Immature natural killer cell (primary cell): Measurements from ENCODE around the gene SQOR. TPM values are rescaled to one million over a fixed set of nuclear protein-coding genes. Genes with fewer than 3 reads are reported as not detected.
A peak's percentile ranks its signal among the peaks of the same experiment; 100 is the strongest.
"Not testable (repeated sequence)": the region's sequence is repeated elsewhere in the genome, so short reads cannot be mapped to it uniquely, and the experiment has no call there.

ENCODE experiments used
- DNase-seq, 3 donors: peaks; one replicate each; pipeline ENCODE4 v3.0.0; 2022; ENCODE audit warnings: mixed read lengths in 1 of 3
- H3K27ac Mint-ChIP-seq, 6 donors: one replicate each; pipeline ENCODE4 v1.8.0; 2020; ENCODE audit warnings: mixed read lengths in 6 of 6, mild to moderate bottlenecking in 5 of 6, inconsistent platforms in 4 of 6, moderate library complexity in 3 of 6
- H3K27me3 Mint-ChIP-seq, 3 donors: one replicate each; pipeline ENCODE4 v1.8.0; 2020 to 2021; ENCODE audit warnings: low read depth in 3 of 3, mild to moderate bottlenecking in 3 of 3, mixed read lengths in 3 of 3, moderate library complexity in 3 of 3, inconsistent platforms in 1 of 3
- H3K36me3 Mint-ChIP-seq, 3 donors: one replicate each; pipeline ENCODE4 v1.8.0; 2020; ENCODE audit warnings: mixed read lengths in 3 of 3, inconsistent platforms in 2 of 3, mild to moderate bottlenecking in 2 of 3
- H3K4me1 Mint-ChIP-seq, 2 donors: one replicate each; pipeline ENCODE4 v1.8.0; 2020; ENCODE audit warnings: inconsistent platforms in 2 of 2, mild to moderate bottlenecking in 2 of 2, mixed read lengths in 2 of 2, moderate library complexity in 1 of 2
- H3K4me3 Mint-ChIP-seq, 5 donors: one replicate each; pipeline ENCODE4 v1.8.0; 2020; ENCODE audit warnings: mild to moderate bottlenecking in 5 of 5, mixed read lengths in 5 of 5, inconsistent platforms in 3 of 5, moderate library complexity in 3 of 5
- H3K9me3 Mint-ChIP-seq, 6 donors: one replicate each; pipeline ENCODE4 v1.8.0; 2020; ENCODE audit warnings: mild to moderate bottlenecking in 6 of 6, mixed read lengths in 6 of 6, inconsistent platforms in 4 of 6, moderate library complexity in 3 of 6
- polyA plus RNA-seq, 3 donors: library from polyadenylated mRNA; unstranded; fragments of 300-500 nt; fragmentation: Illumina TruSeq; gene quantifications; one replicate each; pipeline ENCODE4 v1.2.3, GENCODE V29; 2021

The SQOR gene
- polyA plus RNA-seq, 3 donors from 2014 or later: 73.6 to 114 (median 82.1) TPM

DNA sequence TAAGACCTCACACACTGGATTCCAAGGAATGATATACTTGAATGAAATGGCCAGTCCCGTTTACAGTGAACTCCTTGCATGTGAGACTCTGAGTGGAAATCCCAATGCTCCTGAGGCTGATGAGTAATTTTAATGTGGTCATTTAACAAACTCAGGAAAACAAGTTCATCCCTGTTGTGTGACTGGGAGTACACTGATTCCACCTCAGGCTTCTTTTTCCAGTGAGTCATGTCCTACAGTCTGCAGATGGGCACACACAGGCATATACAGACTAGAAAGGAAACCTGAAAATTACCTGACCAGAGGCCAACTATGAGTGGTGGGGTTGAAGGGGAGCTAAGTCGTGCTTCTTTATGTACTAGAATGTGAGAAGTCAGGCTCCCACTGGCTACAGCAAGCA, 5.8 kb downstream of the SQOR start:
- H3K4me1 Mint-ChIP-seq: peaks cover 54 to 90% of the 10 kb centered on the region in 2 donors
- H3K27ac Mint-ChIP-seq: no peak overlapping the region
- no peaks in the 10 kb centered on the region for H3K9me3 Mint-ChIP-seq
- peaks cover 0 to 16% (median 7%) of the 10 kb centered on the region in 3 donors for H3K36me3 Mint-ChIP-seq
- no peak overlapping the region for H3K4me3 Mint-ChIP-seq
- peaks cover 0 to 4% (median 0%) of the 10 kb centered on the region in 3 donors for H3K27me3 Mint-ChIP-seq
- DNase-seq: no peak

GRCh38 chr15:45641374-45641781, 6.5 kb downstream of the SQOR start:
- H3K27ac Mint-ChIP-seq: no peak overlapping the region
- no peak for DNase-seq
- H3K4me3 Mint-ChIP-seq: no peak overlapping the region
- peaks cover 54 to 89% of the 10 kb centered on the region in 2 donors for H3K4me1 Mint-ChIP-seq
- H3K27me3 Mint-ChIP-seq: peaks cover 0 to 4% (median 0%) of the 10 kb centered on the region in 3 donors
- no peaks in the 10 kb centered on the region for H3K9me3 Mint-ChIP-seq
- H3K36me3 Mint-ChIP-seq: peaks cover 0 to 16% (median 7%) of the 10 kb centered on the region in 3 donors

DNA sequence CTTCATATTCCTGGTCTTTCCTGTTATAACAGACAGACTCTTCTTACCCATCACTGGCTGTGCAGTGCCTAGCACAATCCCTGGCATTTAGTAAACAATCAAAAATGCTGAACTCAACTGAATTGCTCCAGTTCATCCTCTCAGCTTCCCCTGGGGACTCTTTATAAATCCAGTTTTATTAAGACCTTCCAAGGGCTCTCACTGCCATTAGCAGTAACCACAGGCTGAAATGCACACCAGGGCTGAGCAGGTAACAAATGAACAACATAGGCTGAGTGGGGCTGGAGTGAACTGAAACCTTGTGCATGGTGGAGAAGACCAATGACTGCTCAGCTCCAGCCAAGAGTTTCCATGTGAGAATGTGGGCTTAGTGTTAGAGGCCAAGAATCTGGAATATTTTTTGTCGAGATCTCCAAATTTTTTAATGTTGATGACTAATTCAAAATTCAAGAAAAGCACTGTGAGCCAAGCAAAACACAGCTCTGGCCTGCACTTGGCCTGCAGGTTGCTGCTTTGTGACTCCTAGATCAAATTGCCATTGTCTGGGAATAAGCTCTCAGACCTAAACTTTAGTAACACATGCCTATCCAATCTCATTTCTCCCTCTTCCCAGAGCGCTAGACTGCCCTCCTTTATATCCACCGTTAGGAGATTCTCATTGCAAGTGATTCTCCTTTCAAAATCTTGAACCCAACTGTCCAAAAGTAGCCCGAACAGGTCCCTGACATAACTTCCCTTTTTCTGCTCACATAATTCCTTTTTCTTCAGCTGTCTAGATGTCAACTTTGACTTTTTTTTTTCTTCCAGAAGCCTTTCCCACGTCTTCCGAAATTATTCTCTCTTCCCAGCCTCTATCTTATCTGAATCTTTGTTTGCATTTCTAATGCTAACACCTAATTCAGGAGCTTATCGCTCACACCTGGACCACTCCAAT, 7.4 kb downstream of the SQOR start:
- Mint-ChIP-seq H3K4me3 (no peak overlapping the region), H3K27me3 (peaks cover 0 to 4% (median 0%) of the 10 kb centered on the region in 3 donors), H3K27ac (peak overlapping the region in 1 of 6 donors; percentile 9), H3K36me3 (peaks cover 0 to 16% (median 7%) of the 10 kb centered on the region in 3 donors), H3K9me3 (no peaks in the 10 kb centered on the region), H3K4me1 (peaks cover 50 to 85% of the 10 kb centered on the region in 2 donors)
- no peak for DNase-seq

GRCh38 chr15:45644437-45644836, 9.6 kb downstream of the SQOR start:
- Mint-ChIP-seq H3K4me3 (no peak overlapping the region), H3K27ac (no peak overlapping the region), H3K27me3 (peaks cover 0 to 1% (median 0%) of the 10 kb centered on the region in 3 donors), H3K4me1 (peaks cover 38 to 76% of the 10 kb centered on the region in 2 donors), H3K9me3 (no peaks in the 10 kb centered on the region), H3K36me3 (peaks cover 0 to 15% (median 7%) of the 10 kb centered on the region in 3 donors)
- DNase-seq: no peak

GRCh38 chr15:45645026-45645980, 10.5 kb downstream of the SQOR start:
- DNase-seq: no peak
- peaks cover 42 to 76% of the 10 kb centered on the region in 2 donors for H3K4me1 Mint-ChIP-seq

DNA sequence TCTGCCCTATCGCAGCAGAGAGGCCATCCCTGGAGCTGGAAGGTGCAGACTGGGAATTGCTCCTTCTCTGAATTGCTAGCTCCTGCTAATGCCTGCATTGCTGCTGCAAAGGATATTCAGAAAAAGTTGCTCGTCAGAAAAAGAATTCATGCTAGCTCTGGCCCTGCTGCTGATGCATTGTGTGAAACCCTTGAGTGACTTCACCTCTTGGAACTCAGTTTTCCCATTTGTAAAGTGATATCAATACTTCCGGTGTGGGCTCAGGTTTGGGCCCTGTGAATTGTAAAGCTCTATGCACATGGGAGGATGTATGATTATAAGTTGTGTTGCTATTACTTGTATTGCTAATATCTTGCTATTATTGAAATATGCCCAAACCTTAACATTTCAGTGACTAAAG, 11.4 kb downstream of the SQOR start:
- H3K27ac Mint-ChIP-seq: no peak overlapping the region
- H3K4me3 Mint-ChIP-seq: no peak overlapping the region
- DNase-seq: no peak
- H3K36me3 Mint-ChIP-seq: peaks cover 4 to 14% (median 13%) of the 10 kb centered on the region in 3 donors
- peaks cover 45 to 75% of the 10 kb centered on the region in 2 donors for H3K4me1 Mint-ChIP-seq
- H3K27me3 Mint-ChIP-seq: peaks cover 1 to 4% (median 3%) of the 10 kb centered on the region in 3 donors
- H3K9me3 Mint-ChIP-seq: no peaks in the 10 kb centered on the region

More at GRCh38 chr15:45645026-45645980, 10.5 kb downstream of the SQOR start:
- H3K27ac Mint-ChIP-seq: peak overlapping the region in 1 of 6 donors; percentile 24
- H3K36me3 Mint-ChIP-seq: peaks cover 2 to 12% (median 10%) of the 10 kb centered on the region in 3 donors
- no peaks in the 10 kb centered on the region for H3K9me3 Mint-ChIP-seq
- H3K27me3 Mint-ChIP-seq: peaks cover 1 to 4% (median 2%) of the 10 kb centered on the region in 3 donors
- H3K4me3 Mint-ChIP-seq: peak overlapping the region in 1 of 5 donors; percentile 8

GRCh38 chr15:45647828-45648227, 13.0 kb downstream of the SQOR start:
- Mint-ChIP-seq H3K4me1 (peaks cover 43 to 60% of the 10 kb centered on the region in 2 donors), H3K9me3 (no peaks in the 10 kb centered on the region), H3K27ac (no peak overlapping the region), H3K27me3 (peaks cover 0 to 5% (median 3%) of the 10 kb centered on the region in 3 donors), H3K36me3 (peaks cover 4 to 10% (median 6%) of the 10 kb centered on the region in 3 donors), H3K4me3 (no peak overlapping the region)
- DNase-seq: no peak

GRCh38 chr15:45648521-45649200, 13.8 kb downstream of the SQOR start:
- peaks cover 4 to 8% (median 6%) of the 10 kb centered on the region in 3 donors for H3K36me3 Mint-ChIP-seq

DNA sequence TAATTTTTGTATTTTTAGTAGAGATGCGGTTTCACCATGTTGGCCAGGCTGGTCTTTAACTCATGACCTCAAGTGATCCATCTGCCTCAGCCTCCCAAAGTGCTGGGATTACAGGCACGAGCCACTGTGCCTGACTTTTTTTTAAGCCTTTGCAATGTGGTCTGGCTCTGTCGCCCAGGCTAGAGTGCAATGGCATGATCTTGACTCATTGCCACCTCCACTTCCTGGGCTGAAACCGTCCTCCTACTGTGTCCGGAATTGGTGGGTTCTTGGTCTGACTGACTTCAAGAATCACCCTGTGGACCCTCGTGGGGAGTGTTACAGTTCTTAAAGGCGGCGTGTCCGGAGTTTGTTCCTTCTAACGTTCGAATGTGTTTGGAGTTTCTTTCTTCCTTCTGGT, 15.2 kb downstream of the SQOR start:
- DNase-seq: peak in 2 of 3 donors; percentile 21 to 31
- H3K27me3 Mint-ChIP-seq, H3K36me3 Mint-ChIP-seq, H3K9me3 Mint-ChIP-seq: not testable (repeated sequence)
- Mint-ChIP-seq H3K4me1 (peaks cover 52 to 66% of the 10 kb centered on the region in 2 donors), H3K27ac (peak overlapping the region; percentile 4 to 90 (median 86)), H3K4me3 (peak overlapping the region; percentile 31 to 87 (median 66))

More at GRCh38 chr15:45648521-45649200, 13.8 kb downstream of the SQOR start:
- peak overlapping the region in 2 of 5 donors; percentile 26 to 33 for H3K4me3 Mint-ChIP-seq
- peaks cover 48 to 63% of the 10 kb centered on the region in 2 donors for H3K4me1 Mint-ChIP-seq
- H3K9me3 Mint-ChIP-seq: no peaks in the 10 kb centered on the region
- peaks cover 0 to 5% (median 3%) of the 10 kb centered on the region in 3 donors for H3K27me3 Mint-ChIP-seq
- DNase-seq: no peak
- H3K27ac Mint-ChIP-seq: peak overlapping the region in 5 of 6 donors; percentile 9 to 84 (median 69)

DNA sequence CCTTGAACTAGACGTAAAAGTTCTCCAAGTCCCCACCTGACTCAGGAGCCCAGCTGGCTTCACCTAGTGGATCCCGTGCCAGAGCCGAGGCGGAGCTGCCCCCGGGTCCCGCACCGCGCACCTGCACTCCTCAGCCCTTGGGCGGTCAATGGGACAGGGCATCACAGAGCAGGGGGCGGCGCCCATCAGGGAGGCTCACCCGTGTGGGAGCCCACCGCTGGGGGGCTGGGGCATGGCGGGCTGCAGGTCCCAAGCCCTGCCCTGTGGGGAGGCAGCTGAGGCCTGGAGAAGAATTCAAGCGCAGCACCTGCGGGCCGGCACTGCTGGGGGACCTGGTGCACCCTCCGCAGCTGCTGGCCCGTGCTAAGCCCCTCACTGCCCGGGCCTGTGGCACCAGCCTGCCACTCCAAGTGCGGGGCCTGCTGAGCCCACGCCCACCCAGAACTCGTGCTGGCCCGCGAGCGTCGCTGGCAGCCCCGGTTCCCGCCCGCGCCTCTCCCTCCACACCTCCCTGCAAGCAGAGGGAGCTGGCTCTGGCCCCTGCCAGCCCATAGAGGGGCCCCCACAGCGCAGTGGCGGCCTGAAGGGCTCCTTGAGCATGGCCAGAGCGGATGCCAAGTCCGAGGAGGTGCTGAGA, 16.2 kb downstream of the SQOR start:
- Mint-ChIP-seq H3K4me1 (peaks cover 45 to 61% of the 10 kb centered on the region in 2 donors), H3K27me3 (peaks cover 0 to 5% (median 3%) of the 10 kb centered on the region in 3 donors), H3K27ac (peak overlapping the region in 1 of 6 donors; percentile 84), H3K36me3 (peaks cover 4 to 6% (median 6%) of the 10 kb centered on the region in 3 donors), H3K4me3 (no peak overlapping the region), H3K9me3 (no peaks in the 10 kb centered on the region)
- DNase-seq: no peak

DNA sequence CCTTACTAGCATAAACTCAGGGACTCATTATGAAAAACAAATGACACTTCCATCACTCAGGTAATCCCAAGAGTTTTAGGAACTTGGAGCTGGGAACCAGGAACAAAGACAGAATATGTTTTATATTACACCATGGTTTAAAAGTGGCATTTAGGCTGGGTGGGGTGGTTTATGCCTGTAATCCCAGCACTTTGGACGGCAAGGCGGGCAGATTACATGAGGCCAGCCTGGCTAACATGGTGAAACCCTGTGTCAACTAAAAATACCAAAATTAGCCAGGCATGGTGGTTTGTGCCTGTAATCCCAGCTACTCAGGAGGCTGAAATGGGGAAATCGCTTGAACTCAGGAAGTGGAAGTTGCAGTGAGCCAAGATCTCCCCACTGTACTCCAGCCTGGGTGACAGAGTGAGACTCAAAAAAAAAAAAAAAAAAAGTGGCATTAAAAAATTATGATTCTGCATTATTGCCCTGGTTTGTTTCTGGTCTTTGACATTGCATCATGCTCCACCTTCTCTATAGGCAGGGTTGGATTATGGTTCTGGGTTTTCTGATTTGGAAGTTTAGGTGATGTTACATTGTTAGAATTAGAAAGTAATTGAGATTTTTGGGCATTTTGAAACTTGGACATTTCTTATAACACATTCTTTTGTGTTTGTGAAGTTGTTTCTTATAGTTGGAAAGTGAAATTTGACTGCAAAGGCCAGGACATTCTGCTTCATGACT, 19.0 kb downstream of the SQOR start:
- no peak overlapping the region for H3K4me3 Mint-ChIP-seq
- peaks cover 4 to 6% (median 6%) of the 10 kb centered on the region in 3 donors for H3K36me3 Mint-ChIP-seq
- no peak overlapping the region for H3K27ac Mint-ChIP-seq
- peaks cover 0 to 5% (median 3%) of the 10 kb centered on the region in 3 donors for H3K27me3 Mint-ChIP-seq
- DNase-seq: no peak
- H3K9me3 Mint-ChIP-seq: no peaks in the 10 kb centered on the region
- H3K4me1 Mint-ChIP-seq: peaks cover 44 to 64% of the 10 kb centered on the region in 2 donors

GRCh38 chr15:45654749-45655148, 19.9 kb downstream of the SQOR start:
- H3K4me1 Mint-ChIP-seq: peaks cover 42 to 64% of the 10 kb centered on the region in 2 donors

More at GRCh38 chr15:45654749-45655148, 19.9 kb downstream of the SQOR start:
- no peaks in the 10 kb centered on the region for H3K9me3 Mint-ChIP-seq
- H3K27ac Mint-ChIP-seq: no peak overlapping the region
- no peak overlapping the region for H3K4me3 Mint-ChIP-seq
- peaks cover 4 to 9% (median 6%) of the 10 kb centered on the region in 3 donors for H3K36me3 Mint-ChIP-seq
- DNase-seq: no peak
- H3K27me3 Mint-ChIP-seq: peaks cover 2 to 5% (median 3%) of the 10 kb centered on the region in 3 donors
